ENCODE results near the gene TTC33. TPM values are rescaled to one million over a fixed set of nuclear protein-coding genes. Genes with fewer than 3 reads are reported as not detected.

The TTC33 gene
- polyA plus RNA-seq, 1 of the 3 experiments (the other 2 are of a cell fraction) = 2.2 TPM

GRCh38 chr5:40675396-40676133 lies 80.2 kb downstream of the TTC33 start:
- WGBS (ENCODE audit: low lambda C conversion rate) = 58% methylated on average over 7 of the region's 7 CpGs
- Histone ChIP-seq H4K20me1 (ENCODE audit: insufficient read depth) (no peaks in the 10 kb centered on the region; the same call in 1 of the 2 replicates), H3K9ac (no peak overlapping the region), H3K4me2 (no peak overlapping the region), H3K27me3 (ENCODE audit: insufficient read depth) (peaks cover 48% of the 10 kb centered on the region), H3K4me1 (ENCODE audit: control insufficient read depth in 1 of 2, insufficient read depth in 2 of 2, low read depth in 1 of 2, low read length in 1 of 2) (peaks cover 6 to 11% of the 10 kb centered on the region in 2 experiments; a peak in 2 of 4 replicates), H3K9me2 (no peaks in the 10 kb centered on the region), H3K9me3 (no peaks in the 10 kb centered on the region), H3K36me3 (replicated peaks in 1 of 2; ENCODE audit: control insufficient read depth in 1 of 2, insufficient read depth in 2 of 2, low read length in 1 of 2) (no peaks in the 10 kb centered on the region), H3F3A (replicated peaks; ENCODE audit: insufficient read depth) (peaks cover 4% of the 10 kb centered on the region), H3K27ac (ENCODE audit: low read depth in 2 of 2, low read length in 1 of 2) (no peak overlapping the region), H2AFZ (ENCODE audit: low read depth) (no peak overlapping the region), H3K79me2 (ENCODE audit: insufficient read depth) (no peaks in the 10 kb centered on the region), H3K4me3 (ENCODE audit: low read depth in 2 of 2, low read length in 1 of 2) (no peak overlapping the region)
- ChIA-PET CTCF (no interaction called here), POLR2A (no interaction called here)
- DNase-seq = no peak
- TF ChIP-seq, protein P1, sequence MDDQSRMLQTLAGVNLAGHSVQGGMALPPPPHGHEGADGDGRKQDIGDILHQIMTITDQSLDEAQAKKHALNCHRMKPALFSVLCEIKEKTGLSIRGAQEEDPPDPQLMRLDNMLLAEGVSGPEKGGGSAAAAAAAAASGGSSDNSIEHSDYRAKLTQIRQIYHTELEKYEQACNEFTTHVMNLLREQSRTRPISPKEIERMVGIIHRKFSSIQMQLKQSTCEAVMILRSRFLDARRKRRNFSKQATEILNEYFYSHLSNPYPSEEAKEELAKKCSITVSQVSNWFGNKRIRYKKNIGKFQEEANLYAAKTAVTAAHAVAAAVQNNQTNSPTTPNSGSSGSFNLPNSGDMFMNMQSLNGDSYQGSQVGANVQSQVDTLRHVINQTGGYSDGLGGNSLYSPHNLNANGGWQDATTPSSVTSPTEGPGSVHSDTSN (IDR thresholded peaks at IDR 0.05) = no peak
- no peak for TF ChIP-seq MAX (IDR thresholded peaks at IDR 0.05; ENCODE audit: low read depth)
- no peak for TF ChIP-seq USF2 (IDR thresholded peaks at IDR 0.05; ENCODE audit: borderline replicate concordance, low read depth, low read length)
- no peak for TF ChIP-seq SMC3 (IDR thresholded peaks at IDR 0.05; ENCODE audit: low read depth, low read length)
- no peak for TF ChIP-seq GABPA (IDR thresholded peaks at IDR 0.05; ENCODE audit: low read depth)
- TF ChIP-seq MXI1 (IDR thresholded peaks at IDR 0.05; ENCODE audit: low read depth, low read length) = no peak
- no peak for TF ChIP-seq RCOR1 (IDR thresholded peaks at IDR 0.05; ENCODE audit: low read length)
- no peak for TF ChIP-seq ELF1 (IDR thresholded peaks at IDR 0.05)
- TF ChIP-seq, protein P2, sequence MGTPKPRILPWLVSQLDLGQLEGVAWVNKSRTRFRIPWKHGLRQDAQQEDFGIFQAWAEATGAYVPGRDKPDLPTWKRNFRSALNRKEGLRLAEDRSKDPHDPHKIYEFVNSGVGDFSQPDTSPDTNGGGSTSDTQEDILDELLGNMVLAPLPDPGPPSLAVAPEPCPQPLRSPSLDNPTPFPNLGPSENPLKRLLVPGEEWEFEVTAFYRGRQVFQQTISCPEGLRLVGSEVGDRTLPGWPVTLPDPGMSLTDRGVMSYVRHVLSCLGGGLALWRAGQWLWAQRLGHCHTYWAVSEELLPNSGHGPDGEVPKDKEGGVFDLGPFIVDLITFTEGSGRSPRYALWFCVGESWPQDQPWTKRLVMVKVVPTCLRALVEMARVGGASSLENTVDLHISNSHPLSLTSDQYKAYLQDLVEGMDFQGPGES (IDR thresholded peaks at IDR 0.05; ENCODE audit: low read depth, low read length) = no peak
- TF ChIP-seq ZBTB33 (IDR thresholded peaks at IDR 0.05; ENCODE audit: borderline replicate concordance, low read depth) = no peak
- no peak for TF ChIP-seq TAF1 (IDR thresholded peaks at IDR 0.05; ENCODE audit: borderline replicate concordance, low read depth, low read length)
- TF ChIP-seq NRF1 (IDR thresholded peaks at IDR 0.05; ENCODE audit: low read depth, low read length) = no peak
- no peak for TF ChIP-seq FOXJ3 (CRISPR knock-in tag; IDR thresholded peaks at IDR 0.05)
- TF ChIP-seq JUND (IDR thresholded peaks at IDR 0.05) = no peak
- TF ChIP-seq POLR2AphosphoS5 (IDR thresholded peaks at IDR 0.05; ENCODE audit: low read depth, low read length) = no peak
- no peak for TF ChIP-seq FOSL2 (IDR thresholded peaks at IDR 0.05; ENCODE audit: borderline replicate concordance, low read depth)
- no peak for TF ChIP-seq YY1 (IDR thresholded peaks at IDR 0.05; ENCODE audit: low read depth)
- no peak for TF ChIP-seq RXRA (IDR thresholded peaks at IDR 0.05; ENCODE audit: borderline replicate concordance, low read depth)
- TF ChIP-seq TCF12 (IDR thresholded peaks at IDR 0.05) = no peak
- TF ChIP-seq EP300 (IDR thresholded peaks at IDR 0.05; ENCODE audit: borderline replicate concordance in 1 of 2, low read depth in 1 of 2, low read length in 1 of 2) = no peak

All from SK-N-SH (cell line).